Measurements from ENCODE around the gene CAMK2G. TPM values are rescaled to one million over a fixed set of nuclear protein-coding genes. Genes with fewer than 3 reads are reported as not detected.
"Not testable (repeated sequence)": the region's sequence is repeated elsewhere in the genome, so short reads cannot be mapped to it uniquely, and the experiment has no call there.

The CAMK2G gene
- 49.3 TPM for total RNA-seq

DNA sequence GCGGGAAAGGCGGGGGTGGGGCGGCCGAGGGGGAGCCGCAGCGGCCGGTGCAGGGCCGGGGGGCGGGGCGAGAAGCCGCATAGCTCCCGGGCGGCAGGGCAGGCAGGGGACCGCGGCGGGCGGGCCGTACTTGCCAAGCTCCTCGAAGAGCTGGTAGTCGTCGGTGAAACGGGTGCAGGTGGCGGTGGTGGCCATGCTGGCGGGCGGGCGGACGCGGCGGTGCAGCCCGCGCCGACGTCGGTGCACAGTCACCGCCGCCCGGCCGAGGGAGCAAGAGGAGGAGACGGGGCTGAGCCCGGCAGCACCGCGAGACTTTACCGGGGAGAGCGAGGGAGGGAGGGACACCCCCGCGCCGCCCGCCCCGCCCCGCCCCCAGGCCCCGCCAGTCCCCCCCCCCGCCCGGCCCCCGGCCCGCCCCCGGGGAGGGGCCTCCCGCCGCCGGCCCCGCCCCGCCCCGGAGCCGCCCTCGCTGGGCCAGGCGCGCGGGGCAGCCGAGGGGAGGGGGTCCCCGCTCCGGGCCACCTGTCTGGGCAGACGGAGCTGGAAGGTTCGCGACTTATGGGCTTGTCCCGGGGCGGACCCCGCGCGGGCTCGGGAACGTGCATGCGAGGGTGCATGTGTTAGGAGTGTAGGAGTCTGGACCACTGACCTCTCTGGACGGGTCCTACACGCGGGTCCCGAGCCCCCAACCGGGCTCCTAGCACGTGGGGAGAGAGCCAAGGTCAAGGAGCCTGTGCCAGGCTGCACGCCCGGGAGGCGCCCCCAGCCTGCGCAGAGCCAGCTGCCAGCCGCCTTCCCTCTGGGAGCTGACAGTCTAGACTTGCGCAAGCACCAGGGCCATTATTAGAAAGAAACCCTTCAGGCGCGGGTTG lies at the start of gene CAMK2G:
Gene CAMK2G (minus strand): TSS at position 289 of the 872 bp plus-strand sequence. CDS start 94 bp downstream, at position 195.
- peak; percentile 65 to 89 (median 87) for DNase-seq (ENCODE audit: low read depth in 2 of 3, low spot score in 2 of 3)

DNA sequence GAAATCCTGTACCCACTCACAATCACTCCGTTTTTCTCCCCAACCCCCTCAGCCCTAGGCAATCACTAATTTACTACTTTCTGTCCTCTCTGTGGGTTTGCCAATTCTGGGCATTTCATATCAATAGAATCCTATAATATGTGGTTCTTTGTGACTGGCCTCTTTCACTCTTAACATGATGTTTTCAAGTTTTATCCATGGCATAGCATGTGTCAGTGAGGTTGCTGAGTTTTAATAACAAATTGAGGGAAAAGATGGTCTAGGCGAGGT lies 48.4 kb upstream of the CAMK2G start:
- no peak for DNase-seq (ENCODE audit: low read depth in 2 of 3, low spot score in 2 of 3)

DNA sequence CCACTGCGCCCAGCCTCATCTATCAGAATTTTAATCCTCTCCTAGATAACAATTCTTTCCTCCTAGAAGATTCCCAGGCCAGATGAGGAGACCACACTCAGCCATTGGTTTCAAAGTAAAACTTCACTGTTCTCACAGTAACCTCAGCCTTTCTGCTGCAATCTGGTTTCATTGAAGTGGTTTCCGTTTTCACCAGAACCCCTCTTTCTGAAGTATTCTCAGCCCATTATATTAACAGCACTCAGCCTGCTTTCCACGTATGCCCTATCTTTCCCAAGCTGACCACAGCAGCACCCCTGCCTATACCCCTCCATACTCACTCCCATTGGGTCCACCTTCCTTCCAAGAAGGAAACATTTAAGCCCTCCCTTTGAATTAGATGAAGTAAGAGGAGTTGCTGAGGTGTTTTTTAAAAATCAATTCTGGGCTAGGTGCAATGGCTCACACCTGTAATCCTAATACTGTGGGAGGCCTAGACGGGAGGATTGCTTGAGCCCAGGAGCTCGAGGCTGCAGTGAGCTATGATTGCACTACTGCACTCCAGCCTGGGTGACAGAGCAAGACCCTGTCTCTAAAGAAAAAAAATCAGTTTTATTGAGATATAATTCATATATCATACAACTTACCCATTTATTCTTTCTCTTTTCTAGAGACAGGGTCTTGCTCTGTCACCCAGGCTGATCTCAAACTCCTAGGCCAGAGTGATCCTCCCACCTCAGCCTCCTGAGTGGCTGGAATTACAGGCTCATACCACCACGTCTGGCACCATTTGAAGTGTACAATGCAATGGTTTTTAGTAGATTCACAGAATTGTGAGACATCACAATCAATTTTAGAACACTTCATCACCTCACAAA lies 47.9 kb upstream of the CAMK2G start:
- DNase-seq (ENCODE audit: low read depth in 2 of 3, low spot score in 2 of 3): no peak

DNA sequence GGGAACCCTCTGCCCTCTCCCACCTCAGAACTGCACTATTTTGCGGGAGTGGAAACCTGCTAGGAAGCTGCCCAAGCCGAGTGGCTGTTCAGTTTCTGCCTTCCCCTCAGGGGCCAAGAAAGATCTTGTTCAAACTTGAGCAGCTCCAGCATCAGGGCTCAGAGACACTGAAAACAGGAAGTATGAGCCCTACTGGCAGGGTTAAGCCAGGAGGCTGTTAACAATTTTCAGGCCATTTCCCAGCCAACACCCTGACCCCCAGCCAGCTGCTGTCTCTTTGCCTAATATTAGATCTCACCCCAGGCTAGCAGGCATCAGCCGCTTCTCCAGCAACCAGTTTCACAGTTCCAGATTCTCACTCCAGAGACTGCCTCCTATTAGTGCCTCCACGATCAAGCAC lies 45.7 kb upstream of the CAMK2G start:
- peak in 2 of 3 donors; percentile 42 to 65 for DNase-seq (ENCODE audit: low read depth in 2 of 3, low spot score in 2 of 3)

DNA sequence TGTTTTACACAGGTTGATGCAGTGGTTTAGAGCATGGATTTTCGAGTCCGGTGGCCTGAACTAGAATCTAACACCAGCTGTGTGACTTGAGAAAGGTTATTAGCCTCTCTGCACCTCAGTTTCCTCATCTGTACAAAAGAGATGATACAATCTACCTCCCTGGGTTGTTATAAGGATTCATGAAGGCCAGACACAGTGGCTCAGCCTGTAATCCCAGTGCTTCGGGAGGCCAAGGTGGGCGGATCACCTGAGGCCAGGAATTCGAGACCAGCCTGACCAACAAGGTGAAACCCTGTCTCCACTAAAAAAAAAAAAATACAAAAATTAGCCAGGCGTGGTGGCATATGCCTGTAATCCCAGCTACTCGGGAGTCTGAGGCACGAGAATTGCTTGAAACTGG lies 45.1 kb upstream of the CAMK2G start:
- DNase-seq (ENCODE audit: low read depth in 2 of 3, low spot score in 2 of 3): not testable (repeated sequence)

DNA sequence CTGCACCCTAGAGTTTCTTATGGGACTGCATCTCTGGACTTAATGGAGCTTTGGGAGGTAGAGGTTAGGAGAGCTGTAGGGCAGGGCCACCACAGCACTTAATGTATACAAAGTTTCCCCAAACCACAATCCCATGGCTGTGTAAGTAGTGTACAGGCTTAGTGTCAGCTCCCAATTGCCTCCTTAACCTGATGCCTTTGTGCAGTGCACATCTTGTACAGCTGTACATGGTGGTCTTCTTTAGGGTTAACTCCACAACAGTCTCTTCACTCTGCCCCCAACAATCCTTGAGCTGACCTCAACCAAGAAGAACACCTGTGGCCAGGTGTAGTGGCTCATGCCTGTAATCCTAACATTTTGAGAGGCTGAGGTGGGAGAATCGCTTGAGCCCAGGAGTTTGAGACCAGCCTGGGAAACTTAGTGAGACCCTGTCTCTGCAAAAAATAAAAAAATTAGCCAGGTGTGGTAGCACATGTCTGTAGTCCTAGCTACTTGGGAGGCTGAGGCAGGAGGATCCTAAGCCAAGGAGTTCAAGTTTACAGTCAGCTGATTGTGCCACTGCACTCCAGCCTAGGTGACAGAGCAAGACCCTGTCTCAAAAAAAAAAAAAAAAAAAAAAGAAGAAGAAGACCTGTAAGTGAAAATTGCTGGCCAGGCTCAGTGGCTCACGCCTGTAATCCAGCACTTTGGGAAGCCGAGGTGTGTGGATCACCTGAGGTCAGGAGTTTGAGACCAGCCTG lies 43.4 kb upstream of the CAMK2G start:
- no peak for DNase-seq (ENCODE audit: low read depth in 2 of 3, low spot score in 2 of 3)

DNA sequence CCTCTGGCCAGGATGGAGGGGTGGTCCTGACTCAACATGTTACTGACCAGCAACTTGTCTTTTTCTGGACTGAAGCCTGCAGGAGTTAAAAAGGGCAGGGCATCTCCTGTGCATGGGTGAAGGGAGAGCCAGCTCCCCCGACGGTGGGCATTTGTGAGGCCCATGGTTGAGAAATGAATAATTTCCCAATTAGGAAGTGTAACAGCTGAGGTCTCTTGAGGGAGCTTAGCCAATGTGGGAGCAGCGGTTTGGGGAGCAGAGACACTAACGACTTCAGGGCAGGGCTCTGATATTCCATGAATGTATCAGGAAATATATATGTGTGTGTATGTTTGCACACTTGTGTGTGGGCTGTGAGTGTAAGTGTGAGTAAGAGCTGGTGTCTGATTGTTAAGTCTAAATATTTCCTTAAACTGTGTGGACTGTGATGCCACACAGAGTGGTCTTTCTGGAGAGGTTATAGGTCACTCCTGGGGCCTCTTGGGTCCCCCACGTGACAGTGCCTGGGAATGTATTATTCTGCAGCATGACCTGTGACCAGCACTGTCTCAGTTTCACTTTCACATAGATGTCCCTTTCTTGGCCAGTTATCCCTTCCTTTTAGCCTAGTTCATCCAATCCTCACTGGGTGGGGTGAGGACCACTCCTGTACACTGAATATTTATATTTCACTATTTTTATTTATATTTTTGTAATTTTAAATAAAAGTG lies 42.6 kb upstream of the CAMK2G start:
- DNase-seq (ENCODE audit: low read depth in 2 of 3, low spot score in 2 of 3): no peak

DNA sequence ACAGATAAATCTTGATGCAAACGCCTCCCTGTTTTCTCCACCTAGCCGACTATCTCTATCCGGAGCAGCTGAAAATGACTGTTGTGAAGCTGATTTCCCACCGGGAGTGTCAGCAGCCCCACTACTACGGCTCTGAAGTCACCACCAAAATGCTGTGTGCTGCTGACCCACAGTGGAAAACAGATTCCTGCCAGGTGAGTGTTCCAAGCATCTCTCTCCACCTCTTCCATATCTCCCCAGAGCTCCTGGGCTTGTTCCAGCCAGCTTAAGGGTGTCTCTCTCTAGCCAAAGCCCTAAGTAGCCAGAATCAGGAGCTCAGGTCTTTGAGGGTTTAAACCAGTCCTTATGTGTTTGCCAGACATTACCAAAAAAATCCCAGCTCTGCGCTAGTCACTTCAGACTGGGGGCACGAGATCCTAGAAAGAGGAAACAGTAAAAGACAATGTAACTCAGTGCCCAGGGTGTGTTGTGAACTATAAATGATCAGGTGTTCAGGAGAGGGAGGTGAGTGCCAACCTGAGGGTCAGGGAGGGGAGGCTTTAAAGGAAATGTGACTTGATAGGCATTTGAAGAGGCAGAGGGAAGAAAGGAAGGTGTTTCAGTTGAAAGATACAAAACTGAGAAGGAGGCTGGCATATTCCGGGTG lies 41.0 kb upstream of the CAMK2G start:
- no peak for DNase-seq (ENCODE audit: low read depth in 2 of 3, low spot score in 2 of 3)

DNA sequence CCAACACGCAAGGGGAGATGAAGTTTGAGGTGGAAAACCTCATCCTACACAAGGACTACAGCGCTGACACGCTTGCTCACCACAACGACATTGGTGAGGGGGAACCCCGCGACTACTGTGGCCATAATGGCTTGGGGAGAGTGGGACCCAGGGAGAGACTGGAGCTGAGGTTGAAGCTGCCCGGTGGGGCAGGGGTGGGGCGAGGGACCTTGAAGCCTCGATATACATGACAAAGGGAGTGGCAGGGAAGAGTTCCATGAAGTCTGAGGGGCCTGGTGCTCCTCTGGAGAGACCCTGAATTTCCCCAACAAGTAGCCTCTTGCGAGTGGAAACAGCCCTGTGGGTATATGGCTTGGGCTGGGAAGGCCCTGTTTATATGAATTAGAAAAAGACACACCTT lies 39.7 kb upstream of the CAMK2G start:
- no peak for DNase-seq (ENCODE audit: low read depth in 2 of 3, low spot score in 2 of 3)

DNA sequence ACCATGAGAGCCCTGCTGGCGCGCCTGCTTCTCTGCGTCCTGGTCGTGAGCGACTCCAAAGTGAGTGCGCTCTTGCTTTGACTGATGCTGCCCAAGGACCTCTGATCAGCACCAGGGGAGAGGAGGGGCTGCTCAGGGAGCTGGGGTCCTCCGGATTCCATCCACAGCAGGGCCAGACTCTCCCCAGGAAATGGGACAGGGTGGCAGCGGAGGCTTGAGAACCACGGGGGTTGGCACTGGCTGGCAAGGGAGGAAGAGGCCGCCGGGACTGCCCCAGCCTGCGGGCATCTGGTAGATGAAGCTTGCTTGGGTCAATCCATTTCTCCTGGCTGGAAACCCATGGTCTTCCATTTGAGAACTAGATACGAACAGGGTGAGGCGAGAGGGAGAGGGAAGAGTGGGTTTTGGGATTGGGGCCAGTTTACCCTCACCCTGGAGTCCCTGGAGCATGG lies 37.2 kb upstream of the CAMK2G start:
- no peak for DNase-seq (ENCODE audit: low read depth in 2 of 3, low spot score in 2 of 3)

DNA sequence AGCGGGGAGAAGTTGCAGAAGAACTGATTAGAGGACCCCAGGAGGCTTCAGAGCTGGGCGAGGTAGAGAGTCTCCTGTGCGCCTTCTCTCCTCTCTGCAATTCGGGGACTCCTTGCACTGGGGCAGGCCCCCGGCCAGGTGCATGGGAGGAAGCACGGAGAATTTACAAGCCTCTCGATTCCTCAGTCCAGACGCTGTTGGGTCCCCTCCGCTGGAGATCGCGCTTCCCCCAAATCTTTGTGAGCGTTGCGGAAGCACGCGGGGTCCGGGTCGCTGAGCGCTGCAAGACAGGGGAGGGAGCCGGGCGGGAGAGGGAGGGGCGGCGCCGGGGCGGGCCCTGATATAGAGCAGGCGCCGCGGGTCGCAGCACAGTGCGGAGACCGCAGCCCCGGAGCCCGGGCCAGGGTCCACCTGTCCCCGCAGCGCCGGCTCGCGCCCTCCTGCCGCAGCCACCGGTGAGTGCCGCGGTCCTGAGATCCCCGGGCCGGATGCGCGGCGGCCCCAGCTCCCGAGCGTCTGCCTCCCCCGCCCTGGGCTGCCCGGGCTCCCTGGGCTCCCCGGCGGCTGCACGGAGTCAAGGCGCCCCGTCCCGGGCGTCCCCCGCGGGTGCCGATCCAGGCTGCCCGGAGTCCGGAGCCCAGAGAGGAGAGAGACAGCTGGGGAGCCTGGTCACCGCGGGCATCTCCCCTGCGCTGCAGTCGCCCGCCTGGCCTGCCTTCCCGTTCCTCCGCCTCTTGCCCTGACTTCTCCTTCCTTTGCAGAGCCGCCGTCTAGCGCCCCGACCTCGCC lies 36.6 kb upstream of the CAMK2G start, which contains the start of gene PLAU:
Gene PLAU (plus strand): TSS at position 369 of the 789 bp plus-strand sequence. CDS start 424 bp downstream, outside the sequence.
- DNase-seq (ENCODE audit: low read depth in 2 of 3, low spot score in 2 of 3): peak in 2 of 3 donors; percentile 64 to 67

DNA sequence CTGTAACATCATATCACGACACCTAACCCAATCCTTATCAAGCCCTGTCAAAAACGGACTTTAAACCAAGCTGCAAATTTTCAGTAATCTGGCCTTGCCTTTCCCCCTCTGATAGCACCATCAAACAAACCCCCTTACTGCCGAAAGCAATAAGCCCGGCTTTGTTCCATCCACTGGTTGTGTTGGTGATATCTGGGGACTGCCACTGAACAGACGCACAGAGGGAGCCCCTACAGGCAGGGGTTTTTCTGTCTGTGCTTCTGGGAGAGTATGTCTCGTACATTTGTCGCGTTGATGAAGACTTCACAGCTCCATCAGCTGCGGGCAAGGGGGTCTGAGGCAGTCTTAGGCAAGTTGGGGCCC lies 36.0 kb upstream of the CAMK2G start:
- peak in 1 of 3 donors; percentile 64 for DNase-seq (ENCODE audit: low read depth in 2 of 3, low spot score in 2 of 3)

DNA sequence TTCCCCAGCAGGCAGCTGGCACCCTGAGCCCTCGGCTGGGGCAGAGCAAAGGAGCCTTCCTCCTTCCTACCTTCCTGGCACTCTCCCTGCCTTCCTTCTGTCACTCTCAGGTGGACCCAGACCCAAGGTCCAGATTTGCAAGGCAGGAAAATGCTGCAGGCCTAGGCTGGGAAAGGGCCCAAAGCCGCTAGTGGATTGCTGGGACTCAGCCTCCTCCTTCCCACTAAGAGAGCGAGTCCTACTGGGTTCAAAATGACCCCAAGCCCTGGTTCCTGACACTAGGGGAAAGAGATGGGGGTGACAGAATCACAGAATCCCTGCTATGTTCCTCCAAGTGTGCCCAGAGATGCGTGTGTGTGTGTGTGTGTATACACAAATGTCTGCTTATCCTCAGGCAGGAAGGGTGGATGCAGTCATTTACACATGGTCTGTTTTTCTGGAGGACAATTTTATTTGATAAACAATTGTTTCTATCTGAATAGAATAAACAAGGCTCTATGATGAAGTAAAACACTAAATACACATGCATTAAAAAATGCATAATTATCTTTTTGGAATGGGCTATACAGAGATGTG lies 35.3 kb upstream of the CAMK2G start:
- DNase-seq (ENCODE audit: low read depth in 2 of 3, low spot score in 2 of 3): no peak

DNA sequence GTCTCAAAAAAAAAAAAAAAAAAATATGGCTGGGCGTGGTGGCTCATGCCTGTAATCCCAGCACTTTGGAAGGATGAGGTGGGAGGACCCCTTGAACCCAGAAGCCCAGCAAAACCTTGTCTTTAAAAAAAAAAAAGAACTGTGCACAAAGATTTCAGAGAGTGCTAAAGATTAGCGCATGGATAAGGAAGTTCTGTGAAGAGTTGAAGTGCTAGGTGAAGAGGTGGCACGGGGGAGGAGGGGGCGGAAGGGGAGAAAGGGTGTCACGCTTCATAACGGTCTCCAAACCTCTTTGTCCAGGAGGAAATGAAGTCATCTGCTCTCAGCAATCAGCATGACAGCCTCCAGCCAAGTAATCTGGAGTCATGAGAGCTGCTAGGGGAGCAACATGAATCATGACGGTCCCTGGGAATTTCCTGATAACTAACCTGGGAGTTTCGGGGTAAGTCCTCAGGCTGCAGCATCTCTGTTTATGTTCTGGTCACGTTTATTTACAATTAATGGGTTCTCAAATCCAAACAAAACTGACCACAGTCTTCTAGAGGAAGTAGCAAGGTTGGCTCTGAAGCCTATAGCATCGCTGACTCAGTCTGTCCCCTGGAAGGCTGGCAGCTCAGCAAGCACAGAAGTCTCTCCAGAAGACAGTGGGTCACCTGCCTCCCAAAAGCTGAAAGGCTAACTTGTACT lies 34.6 kb upstream of the CAMK2G start:
- peak in 2 of 3 donors; percentile 86 to 87 for DNase-seq (ENCODE audit: low read depth in 2 of 3, low spot score in 2 of 3)

DNA sequence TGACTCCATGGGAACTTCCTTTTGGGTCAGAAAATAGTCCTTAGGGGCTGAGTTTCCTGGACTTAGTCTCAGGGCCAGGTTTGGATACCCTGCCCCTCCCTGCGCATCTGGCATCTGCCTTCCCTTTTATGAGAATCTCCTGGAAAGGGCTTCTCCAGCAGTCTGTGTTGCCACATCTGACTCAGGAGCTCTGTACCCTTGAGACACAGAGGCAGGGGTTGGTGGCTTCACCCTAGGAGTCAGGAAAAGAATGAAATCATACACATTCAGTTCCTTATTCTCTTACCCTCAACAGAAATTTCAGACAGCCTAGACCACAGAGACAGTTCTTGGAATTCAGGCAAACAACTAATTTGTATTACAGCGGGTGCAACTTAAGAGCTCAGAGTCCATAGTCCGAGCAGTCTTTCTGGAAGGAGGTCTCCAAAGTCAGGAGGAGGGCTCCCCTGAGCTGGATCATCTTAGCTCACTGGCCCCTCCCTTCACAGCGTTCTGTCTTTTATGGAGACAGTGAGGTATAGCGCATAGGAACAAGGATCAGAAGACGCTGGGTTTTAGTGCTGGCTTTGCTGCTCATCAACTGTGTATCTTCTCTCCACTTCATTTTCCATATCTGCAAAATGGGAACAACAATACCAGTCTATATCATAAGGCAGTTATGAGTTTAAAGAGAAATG lies 33.6 kb upstream of the CAMK2G start:
- DNase-seq (ENCODE audit: low read depth in 2 of 3, low spot score in 2 of 3): peak in 2 of 3 donors; percentile 54 to 60

DNA sequence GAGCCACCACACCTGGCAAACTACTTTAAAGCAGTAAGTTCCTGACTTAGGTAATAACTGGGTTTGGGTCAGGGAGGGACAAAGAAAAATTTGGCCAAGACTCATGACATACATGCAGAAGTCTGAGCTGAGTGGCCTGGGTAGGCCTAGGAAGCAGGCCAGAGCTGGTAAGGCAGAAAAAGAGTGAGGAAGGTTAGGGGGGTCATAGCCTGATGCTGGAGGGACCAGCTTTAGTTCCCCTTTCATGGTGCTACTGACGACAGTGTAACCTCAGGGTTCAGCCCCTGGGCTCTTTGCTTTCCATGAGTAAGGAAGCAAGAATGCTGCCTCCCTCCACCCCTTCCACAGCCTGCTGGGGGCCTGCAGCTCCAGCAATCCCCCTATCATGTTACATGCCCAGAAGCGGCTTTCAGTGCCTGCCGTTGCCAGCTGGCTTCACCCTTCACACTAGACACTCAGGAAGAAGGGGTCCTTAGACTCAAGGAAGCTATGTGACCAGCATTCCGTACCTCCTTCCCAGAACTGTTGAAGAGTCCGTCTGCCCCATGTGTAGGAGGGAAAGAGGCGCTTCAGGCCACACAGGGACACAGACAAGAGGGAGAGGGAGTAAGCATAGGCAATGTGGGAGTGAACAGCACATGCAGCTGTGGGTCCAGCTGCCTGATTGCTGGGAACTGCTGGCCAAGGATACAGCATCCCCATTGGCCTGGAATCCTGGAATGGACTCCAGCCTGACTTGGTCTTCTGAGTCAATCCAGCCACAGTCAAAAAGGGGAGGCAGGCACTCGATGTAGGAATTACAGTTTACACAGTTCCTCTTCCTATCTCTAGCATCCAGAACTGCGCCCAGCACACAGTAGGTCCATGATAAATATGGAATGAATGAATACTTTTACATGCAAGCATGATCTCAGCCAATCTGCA lies 32.4 kb upstream of the CAMK2G start:
- peak in 2 of 3 donors; percentile 47 to 69 for DNase-seq (ENCODE audit: low read depth in 2 of 3, low spot score in 2 of 3)

All from hematopoietic multipotent progenitor cell (in vitro differentiated cells).